Thoracic aorta (tissue), 2 donors: ENCODE results near the gene GCDH. TPM values are rescaled to one million over a fixed set of nuclear protein-coding genes. Genes with fewer than 3 reads are reported as not detected.

Experiments
- ATAC-seq: fragments of 150-250 bp; one replicate; pipeline ENCODE4 v1.8.0; 2017; ENCODE audit warnings: low read depth; ENCODE audit not compliant: insufficient number of reproducible peaks, low FRiP score
- DNase-seq: peaks from one replicate; pipeline ENCODE4 v3.0.0-alpha.2; 2020; ENCODE audit warnings: low spot score
- H3K27ac ChIP-seq, 2 donors: fragments of 200-600 bp; sonication (generic); 1 replicate in 1 of 2; 2 replicates in 1 of 2; pipeline ENCODE4 v1.5.1; 2016; ENCODE audit warnings: mild to moderate bottlenecking in 2 of 2, moderate library complexity in 2 of 2
- H3K27me3 ChIP-seq: fragments of 200-600 bp; sonication (generic); replicated peaks from 2 replicates; pipeline ENCODE4 v1.6.0; 2016; ENCODE audit warnings: mild to moderate bottlenecking; ENCODE audit not compliant: insufficient read depth
- H3K36me3 ChIP-seq: fragments of 200-600 bp; sonication (generic); one replicate; pipeline ENCODE4 v1.5.1; 2016
- H3K4me1 ChIP-seq, 2 donors: fragments of 200-600 bp; sonication (generic); 1 replicate in 1 of 2; 2 replicates in 1 of 2; pipeline versions ENCODE4 v1.5.1 to v1.6.0; 2016; ENCODE audit warnings: low read depth in 2 of 2, mild to moderate bottlenecking in 1 of 2; ENCODE audit not compliant: control insufficient read depth in 1 of 2
- H3K4me3 ChIP-seq: fragments of 200-600 bp; sonication (generic); 2 replicates; pipeline ENCODE4 v1.5.1; 2016; ENCODE audit warnings: mild to moderate bottlenecking
- H3K9me3 ChIP-seq: fragments of 200-600 bp; sonication (generic); 2 replicates; pipeline ENCODE4 v1.5.1; 2016
- total RNA-seq, 2 donors: library from RNA; depleted of rRNA; stranded (reverse); fragments of >200 nt; gene quantifications; one replicate each; pipeline versions ENCODE4 v1.1.0 to v1.2.3, GENCODE V29; 2016
- TF ChIP-seq, protein P1 (sequence below): fragments of 200-600 bp; sonication (generic); IDR thresholded peaks from one replicate; pipeline ENCODE4 v1.5.1; 2019; ENCODE audit warnings: antibody characterized with exemption

GCDH gene
- total RNA-seq, 2 donors from 2014 or later: 30.2 to 60.7 TPM

DNA sequence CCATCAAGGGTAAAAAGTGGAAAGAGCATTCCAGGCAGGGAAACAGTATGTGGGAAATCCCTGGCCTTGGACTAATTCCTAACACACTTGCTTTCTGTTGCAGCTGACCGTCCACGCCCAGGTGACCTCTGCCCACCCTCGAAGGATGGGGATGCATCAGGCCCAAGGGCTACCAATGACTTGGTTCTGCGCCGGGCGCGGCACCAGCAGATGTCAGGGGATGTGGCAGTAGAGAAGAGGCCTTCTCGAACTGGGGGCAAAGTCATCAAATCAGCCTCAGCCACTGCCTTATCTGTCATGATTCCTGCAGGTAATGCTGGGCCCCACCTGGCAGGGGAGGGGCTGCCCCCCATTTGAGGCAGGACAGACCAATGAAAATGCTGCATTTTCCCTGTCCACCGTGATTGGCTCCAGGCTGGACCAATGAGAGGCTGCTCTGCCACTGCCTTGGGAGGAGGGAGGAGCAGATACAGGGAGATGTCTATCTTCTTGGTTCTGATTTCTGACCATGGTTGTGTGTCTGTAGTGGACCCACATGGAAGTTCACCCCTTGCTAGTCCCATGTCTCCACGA is 22.3 kb upstream of the GCDH start:
- no peaks in the 10 kb centered on the region for H3K36me3 ChIP-seq
- no peak for ATAC-seq

DNA sequence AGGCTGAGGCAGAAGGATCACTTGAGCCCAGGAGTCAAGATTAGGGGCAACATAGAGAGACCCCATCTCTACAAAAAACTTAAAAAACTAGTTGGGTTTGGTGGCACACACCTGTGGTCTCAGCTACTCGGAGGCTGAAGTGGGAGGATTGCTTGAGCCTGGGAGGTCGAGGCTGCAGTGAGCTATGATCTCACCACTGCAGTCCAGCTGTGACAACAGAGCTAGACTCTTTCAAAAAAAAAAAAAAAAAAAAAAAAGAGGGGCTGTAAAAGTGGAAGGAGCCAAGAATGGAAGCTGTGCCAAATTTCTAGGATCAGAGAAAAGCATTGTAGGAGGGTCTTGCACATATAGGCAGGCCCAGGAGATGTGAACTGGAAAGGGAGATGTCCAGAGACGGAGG is 19.3 kb upstream of the GCDH start:
- no peak overlapping the region for H3K27ac ChIP-seq
- no peak for DNase-seq
- H3K9me3 ChIP-seq: no peaks in the 10 kb centered on the region
- H3K27me3 ChIP-seq: no peaks in the 10 kb centered on the region
- H3K4me1 ChIP-seq: peaks cover 0 to 7% of the 10 kb centered on the region in 2 donors
- TF ChIP-seq, protein P1, sequence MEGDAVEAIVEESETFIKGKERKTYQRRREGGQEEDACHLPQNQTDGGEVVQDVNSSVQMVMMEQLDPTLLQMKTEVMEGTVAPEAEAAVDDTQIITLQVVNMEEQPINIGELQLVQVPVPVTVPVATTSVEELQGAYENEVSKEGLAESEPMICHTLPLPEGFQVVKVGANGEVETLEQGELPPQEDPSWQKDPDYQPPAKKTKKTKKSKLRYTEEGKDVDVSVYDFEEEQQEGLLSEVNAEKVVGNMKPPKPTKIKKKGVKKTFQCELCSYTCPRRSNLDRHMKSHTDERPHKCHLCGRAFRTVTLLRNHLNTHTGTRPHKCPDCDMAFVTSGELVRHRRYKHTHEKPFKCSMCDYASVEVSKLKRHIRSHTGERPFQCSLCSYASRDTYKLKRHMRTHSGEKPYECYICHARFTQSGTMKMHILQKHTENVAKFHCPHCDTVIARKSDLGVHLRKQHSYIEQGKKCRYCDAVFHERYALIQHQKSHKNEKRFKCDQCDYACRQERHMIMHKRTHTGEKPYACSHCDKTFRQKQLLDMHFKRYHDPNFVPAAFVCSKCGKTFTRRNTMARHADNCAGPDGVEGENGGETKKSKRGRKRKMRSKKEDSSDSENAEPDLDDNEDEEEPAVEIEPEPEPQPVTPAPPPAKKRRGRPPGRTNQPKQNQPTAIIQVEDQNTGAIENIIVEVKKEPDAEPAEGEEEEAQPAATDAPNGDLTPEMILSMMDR: no peak
- H3K4me3 ChIP-seq: no peak overlapping the region
- peaks cover 3% of the 10 kb centered on the region for H3K36me3 ChIP-seq
- no peak for ATAC-seq

More for the DNA sequence above, 22.3 kb upstream of the GCDH start:
- no peaks in the 10 kb centered on the region for H3K9me3 ChIP-seq
- H3K27ac ChIP-seq: no peak overlapping the region
- no peaks in the 10 kb centered on the region for H3K27me3 ChIP-seq
- TF ChIP-seq, protein P1: no peak
- peaks cover 0 to 7% of the 10 kb centered on the region in 2 donors for H3K4me1 ChIP-seq
- no peak for DNase-seq
- H3K4me3 ChIP-seq: no peak overlapping the region

DNA sequence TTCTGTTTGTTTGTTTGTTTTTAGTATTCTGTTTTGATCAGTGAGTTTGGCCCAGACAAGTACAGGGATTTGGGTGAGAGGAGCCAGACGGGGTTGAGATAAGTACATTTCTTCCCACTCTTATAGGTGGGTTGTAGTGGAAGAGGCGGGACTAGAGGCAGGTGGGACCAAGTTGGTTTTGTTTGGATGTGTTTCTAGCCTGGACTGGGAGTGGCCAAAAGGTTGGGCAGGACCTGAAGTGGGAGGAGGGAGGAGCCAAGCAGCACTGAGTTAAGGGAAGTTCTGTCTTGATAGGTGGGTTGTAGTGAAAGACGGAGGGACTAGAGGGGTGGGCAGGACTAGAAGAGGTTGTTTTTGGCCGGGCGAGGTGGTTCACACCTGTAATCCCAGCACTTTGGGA is 18.7 kb upstream of the GCDH start:
- DNase-seq: no peak
- no peak for ATAC-seq

DNA sequence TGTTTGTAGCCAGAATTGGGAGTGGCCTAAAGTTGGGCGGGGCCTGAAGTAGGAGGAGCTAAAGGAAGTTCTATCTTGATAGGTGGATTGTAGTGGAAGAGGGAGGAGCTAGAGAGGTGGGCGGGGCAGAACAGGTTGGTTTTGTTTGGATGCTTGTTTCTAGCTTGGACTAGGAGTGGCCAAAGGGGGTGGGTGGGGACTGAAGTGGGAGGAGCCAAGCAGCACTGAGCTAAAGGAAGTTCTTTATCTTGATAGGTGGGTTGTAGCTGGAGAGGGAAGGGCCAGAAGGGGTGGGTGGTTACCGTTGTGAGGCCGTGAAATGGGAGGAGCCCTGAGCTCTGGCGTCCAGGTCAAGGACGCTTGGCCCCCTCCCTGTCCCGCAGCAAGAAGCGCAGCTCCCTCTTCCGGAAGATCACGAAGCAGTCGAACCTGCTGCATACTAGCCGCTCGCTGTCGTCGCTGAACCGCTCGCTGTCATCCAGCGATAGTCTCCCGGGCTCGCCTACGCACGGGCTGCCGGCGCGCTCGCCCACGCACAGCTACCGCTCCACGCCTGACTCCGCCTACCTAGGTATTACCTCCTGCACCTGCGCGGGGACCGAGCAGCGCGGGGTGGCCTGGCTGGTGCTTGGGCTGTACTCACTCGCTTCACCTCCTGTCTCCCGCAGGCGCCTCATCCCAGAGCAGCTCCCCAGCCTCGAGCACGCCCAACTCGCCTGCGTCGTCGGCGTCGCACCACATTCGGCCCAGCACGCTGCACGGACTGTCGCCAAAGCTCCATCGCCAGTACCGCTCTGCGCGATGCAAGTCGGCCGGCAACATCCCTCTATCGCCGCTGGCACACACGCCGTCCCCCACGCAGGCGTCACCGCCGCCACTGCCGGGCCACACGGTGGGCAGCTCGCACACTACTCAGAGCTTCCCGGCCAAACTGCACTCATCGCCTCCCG is 17.7 kb upstream of the GCDH start:
- TF ChIP-seq, protein P1: no peak
- H3K9me3 ChIP-seq: no peaks in the 10 kb centered on the region
- H3K4me1 ChIP-seq: no peaks in the 10 kb centered on the region
- no peak overlapping the region for H3K4me3 ChIP-seq
- DNase-seq (no peak), ATAC-seq (no peak)
- peaks cover 11% of the 10 kb centered on the region for H3K36me3 ChIP-seq
- no peaks in the 10 kb centered on the region for H3K27me3 ChIP-seq
- no peak overlapping the region for H3K27ac ChIP-seq

More for the DNA sequence above, 18.7 kb upstream of the GCDH start:
- Histone ChIP-seq H3K36me3 (peaks cover 3% of the 10 kb centered on the region), H3K9me3 (no peaks in the 10 kb centered on the region), H3K4me3 (no peak overlapping the region), H3K4me1 (peaks cover 0 to 5% of the 10 kb centered on the region in 2 donors), H3K27ac (no peak overlapping the region), H3K27me3 (no peaks in the 10 kb centered on the region)
- TF ChIP-seq, protein P1: no peak
